NCI-H146 (cell line): ENCODE measurements around the gene POMT2.

Experiments
- DNase-seq: peaks from one replicate; lab custom pipeline; 2025; lab: John Stamatoyannopoulos, UW

The POMT2 gene

DNA sequence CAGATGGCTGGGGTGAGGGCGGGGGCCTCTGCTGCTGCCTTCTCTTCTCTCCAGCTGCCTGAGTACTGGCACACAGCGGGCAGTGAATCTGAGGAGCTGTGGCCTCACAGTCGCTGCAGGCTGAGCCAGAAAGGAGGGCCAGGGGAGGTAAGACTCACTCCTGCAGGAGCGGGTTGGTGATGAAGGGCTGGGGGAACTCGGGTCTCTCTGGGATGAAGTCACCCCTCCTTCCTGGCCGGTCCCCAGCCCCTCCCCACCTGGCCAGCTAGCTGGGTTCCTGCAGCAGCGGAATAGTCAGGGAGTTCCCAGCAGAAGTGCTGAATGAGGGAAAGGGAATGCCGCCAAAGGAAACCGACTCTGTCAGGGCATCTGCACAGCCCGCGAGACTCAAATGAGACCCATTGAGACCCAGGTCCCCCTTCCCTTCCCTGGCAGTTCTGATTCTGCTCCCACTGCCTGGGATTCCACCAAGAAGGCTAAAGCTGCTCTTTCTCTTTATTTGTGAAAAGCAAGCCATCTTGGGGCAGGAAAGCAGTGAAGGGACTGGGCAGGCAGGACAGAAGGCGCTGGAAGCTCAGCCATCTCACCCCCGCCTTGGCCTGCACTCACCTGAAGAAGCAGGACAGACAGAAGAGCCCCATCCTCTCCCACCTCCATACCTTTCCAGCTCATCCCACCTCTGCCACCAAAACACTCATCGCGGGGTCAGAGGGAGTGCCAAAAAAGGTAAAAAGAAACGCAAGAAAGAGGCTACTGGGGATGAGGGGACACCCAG is 54.9 kb downstream of the POMT2 start:
- DNase-seq = no peak

DNA sequence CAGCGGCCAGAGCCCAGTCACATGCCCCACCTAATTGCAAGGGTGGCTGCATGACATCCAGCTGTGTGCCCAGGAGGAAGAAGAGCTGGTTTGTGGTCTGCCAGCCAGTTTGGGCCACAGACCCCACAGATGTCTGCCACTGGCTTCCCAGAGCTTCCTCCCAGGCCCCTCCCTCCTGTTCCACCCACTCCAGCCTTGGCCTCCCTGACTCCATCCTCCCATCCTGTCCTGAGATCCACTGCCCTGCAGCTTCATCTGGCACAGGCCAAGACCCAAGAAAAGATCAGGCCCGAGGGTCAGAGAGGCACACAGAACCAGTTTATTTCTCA is 55.5 kb downstream of the POMT2 start:
- DNase-seq = no peak

DNA sequence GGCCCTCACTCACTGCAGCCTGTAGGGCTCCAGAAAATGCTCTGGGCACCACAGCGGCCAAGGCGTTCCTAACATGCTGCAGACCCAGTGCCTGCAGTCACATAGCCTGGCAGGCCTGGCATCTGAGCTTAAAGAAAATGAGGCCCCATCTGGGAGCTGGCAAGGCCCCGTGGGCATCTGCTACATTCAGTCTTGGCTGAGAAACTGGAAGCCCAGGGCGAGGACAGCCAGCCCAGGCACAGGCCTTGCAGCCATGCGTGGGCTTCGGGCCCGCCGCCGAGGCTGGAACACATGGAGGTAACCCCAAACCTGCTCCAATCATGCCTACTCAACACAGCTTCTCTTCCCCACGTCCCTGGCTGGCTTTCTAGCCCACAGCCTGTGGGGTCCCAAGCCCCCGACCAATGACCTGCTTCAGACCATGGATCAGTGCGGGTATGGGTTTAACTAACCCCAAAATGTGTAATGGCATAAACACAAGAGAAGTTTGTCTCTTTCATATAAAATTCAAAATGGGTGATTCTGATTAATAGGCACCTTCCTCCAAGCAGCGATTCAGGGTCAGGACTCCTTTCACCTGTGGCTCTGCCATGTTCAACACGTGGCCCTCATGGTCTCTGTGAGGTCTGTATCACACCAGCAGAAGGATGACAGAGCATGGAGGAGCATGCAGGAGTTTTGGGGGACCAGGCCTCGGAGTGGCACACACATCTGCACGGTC is 56.1 kb downstream of the POMT2 start:
- DNase-seq = no peak

DNA sequence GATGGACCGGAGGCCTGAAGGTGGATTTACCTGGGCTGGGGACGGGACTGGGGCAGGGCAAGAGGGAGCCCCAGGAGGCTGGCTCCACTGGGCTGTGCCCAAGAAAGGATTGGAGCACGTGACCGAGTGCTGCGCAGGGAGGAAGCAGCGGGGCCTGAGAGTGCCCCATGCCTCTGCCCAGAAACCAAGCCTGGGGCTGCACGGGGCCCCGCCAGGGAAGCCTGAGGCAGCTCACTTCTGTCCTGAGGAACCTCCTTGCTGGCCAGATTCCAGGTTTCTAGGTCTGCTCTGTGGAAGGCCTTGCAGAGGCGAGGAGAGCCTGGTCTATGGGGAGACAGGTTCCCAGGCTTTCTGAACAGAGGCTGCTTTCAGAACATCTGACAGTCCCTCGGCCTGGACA is 60.1 kb downstream of the POMT2 start:
- no peak for DNase-seq

DNA sequence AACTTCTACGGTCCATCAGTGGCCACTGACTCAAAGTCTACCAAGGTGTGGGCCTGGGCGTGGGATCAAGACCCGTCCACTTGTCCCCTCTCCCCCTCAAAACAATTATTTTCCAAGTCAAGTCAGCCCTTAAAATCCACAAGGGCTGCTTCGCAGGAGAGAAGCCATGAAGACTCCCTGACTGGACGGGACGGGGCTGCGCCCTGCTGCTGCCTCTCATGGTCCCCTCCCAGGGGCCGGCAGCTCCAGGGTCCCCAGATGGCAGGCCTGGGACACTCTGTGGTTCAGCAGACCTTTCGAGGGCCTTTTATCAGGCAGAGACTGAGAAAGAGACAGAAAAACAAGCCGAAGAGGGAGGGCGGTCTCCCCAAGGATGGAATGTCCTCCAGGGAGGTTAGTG is 60.5 kb downstream of the POMT2 start:
- no peak for DNase-seq

DNA sequence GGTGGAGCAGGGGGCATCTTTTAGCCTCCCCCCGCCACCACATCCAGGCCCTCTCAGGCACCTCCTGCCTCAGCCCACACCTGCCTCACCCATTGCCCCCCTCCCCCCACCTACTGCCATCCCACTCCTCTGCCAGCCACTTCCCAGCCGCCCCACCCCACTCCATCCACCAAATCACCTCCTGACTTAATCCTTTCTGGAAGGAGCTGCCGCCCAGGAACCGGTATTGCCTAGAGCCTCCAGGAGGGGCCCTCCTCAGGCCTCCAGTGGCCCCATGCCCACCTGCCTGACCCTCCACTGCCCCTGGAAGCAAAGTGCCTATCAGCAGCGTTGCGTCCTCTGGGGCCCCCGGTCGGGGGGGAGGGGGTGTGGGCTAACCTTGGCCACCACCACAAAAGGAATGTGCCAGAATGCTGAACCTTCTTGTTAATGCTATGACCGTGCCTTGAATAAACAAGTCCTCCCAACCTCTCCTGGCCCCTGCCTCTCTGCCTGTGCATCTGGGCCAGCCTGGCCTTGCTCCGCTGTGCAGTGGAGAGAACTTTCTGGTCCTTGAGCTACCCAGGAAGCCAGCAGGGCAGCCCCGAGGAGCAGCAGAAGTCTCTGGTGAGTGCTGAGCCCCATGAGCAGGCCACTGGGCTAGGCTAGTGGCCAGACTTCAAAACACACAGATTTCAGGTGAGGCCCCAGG is 61.5 kb downstream of the POMT2 start:
- no peak for DNase-seq

DNA sequence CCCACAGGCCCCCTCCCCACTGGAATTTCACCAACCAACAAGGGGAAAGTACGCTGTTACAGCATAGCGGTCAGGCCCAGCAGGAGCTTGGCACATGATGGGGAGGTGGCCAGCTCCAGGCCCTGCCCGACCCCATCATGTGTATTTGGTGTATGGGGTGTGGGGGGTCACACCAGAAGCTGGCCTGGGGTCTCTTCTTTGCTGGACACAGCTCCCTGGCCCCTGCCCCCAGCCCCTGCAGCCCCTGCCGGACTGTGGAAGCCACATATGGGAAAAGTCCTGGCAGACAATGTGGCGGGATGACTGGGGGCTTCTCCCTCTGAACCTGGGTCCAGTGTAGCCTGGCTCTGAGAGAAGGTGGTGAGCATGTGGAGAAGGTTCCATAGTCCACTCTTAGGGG is 62.1 kb downstream of the POMT2 start:
- DNase-seq = no peak

- DNase-seq = no peak
These were observed 63.0 kb downstream of the POMT2 start for GRCh38 chr14:77257700-77258099.

DNA sequence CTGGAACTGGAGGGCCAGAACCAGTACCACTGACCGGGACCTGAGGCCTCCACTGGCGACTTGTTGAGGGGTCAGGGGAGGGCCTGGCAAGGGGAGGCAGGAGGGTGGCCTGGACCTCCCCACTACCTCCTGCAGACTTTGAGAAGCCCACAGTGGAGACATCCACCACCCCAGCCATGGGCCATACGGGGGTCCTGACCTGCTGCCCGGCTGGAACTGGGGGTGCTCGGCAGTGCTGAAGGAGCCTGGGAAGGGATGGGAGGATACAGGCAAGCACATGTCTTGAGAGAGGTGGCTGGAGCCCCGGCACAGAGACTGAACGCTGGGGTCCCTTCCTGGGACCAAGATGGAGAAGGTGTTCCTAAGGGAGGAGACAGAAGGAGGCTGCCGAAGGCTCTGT is 64.0 kb downstream of the POMT2 start:
- DNase-seq = no peak

DNA sequence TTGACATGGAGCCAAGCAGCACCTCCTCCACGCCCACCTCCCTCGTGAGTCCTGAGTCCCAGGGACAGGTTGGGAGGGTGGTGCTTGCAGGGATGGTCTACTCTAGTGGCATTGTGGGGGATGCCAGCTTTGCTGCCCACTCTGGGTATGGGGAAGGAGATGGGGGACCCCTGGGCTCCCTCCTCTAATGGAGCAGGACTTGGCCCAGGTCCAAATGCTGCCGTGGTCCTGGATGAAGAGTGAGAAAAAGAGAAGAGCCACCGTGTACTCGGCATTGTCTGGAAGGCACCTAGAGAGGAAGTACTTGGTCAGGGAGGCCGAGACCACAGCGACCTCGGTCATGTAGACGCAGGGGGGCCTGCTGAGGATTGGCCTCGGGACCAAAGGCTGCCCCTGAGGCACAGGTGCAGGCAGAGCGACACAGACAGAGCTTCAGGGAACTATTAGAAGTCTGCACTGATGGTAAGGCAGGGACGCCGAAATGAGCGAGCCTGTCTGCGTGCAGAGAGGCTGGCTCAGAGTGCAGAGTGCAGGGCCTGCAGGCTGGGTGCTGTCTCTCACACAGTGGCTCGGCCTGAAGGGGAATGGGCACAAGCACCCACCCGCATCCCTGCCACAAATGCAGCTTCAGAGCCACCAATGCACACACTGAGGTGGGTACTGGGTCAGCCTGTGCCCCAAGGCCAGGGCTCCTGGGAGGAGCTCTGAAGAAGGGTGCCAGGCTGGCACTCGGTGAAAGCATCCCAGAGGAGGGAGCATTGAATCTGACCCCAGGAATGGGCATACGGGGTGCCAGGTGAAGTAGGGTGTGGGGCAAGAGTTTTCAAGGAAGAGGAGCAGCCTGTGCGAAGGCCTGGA is 67.1 kb downstream of the POMT2 start:
- DNase-seq = no peak

- no peak for DNase-seq
These were observed 68.8 kb downstream of the POMT2 start for GRCh38 chr14:77251870-77252269.

- no peak for DNase-seq
These were observed 69.8 kb downstream of the POMT2 start for GRCh38 chr14:77250927-77251326.

GRCh38 chr14:77249286-77249685 is 71.4 kb downstream of the POMT2 start:
- no peak for DNase-seq

DNA sequence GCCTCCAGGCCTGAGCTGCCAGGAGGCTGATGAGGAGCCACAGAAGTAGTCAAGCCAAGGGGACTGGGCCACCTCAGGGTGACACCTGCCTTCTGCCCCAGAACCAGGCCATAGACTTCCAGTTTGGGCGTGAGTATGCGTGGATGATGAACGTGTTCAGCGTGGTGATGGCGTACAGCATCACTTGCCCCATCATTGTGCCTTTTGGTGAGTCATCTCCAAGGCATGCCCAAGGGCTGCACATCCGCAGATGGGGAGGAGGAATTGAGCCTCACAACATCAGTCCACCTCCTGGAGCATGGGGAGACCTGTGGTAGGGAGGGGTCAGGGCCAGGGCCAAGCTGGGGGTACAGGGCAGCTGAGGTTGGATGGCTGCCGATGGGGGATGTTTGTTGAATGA is 72.0 kb downstream of the POMT2 start:
- no peak for DNase-seq

GRCh38 chr14:77246784-77247183 is 73.9 kb downstream of the POMT2 start:
- DNase-seq = no peak

- no peak for DNase-seq
These were observed 74.9 kb downstream of the POMT2 start for GRCh38 chr14:77245820-77246219.

DNA sequence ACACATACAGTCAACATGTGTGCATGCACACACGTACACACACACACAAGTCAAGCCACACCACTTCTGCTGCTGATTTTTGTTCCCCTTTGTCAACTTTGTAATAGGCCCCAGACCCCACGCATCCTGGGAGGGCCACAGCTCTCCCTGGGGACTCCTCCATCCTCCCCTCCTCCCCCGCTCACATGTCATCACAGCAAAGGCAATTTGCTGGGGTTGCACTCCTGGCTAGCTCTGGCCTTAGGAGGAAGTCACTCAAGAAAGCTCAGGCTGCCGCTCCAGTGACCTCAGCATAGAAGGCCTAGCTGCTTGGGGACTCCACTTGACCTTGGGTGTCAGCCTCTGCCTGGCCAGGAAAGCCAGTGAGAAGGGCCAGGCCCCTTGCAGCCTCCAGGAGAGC is 76.8 kb downstream of the POMT2 start:
- DNase-seq = no peak

DNA sequence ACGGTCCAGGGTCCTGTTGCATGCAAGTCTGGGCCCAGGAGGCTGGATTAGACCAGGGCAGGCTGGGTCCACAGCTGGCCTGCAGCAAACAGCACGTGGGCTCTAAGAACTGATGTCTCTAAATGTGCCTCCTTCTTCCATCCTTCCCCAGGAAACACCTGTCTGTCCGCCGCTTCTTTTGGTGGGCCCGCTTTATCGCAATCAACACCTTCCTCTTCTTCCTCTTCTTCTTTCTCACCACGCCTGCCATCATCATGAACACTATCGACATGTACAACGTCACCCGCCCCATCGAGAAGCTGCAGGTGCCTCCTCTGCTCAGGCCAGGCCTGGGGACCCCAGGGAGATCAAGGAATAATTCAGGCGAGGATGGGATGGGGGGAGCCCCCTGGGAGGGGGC is 77.9 kb downstream of the POMT2 start:
- DNase-seq = no peak

GRCh38 chr14:77241955-77242354 is 78.7 kb downstream of the POMT2 start:
- no peak for DNase-seq

DNA sequence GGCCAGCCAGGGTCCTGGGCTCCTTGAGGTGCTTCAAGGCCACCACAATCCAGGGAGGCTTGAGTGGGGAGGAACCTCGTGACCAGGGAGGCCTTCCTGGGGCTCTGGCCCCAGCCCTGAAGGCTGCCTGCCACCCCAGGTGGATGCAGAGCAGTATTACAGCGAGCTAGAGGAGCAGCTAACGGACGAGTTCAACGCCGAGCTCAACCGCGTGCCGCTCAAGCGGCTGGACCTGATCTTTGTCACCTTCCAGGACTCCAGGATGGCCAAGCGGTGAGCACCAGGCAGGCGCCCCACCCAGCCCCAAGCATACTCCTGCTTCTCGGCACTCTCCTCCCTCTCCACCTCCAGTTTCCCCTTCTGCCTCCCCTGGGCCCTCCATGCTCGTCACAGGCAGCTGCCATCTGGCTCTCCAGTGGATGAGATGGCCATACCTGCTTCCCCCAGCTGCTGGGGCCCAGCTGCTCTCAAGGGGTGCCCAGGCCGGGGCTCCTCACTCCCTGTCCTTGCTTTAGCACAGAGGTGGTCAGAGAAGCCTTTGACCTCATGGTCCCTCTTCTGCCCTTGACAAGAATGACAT is 80.3 kb downstream of the POMT2 start:
- no peak for DNase-seq

GRCh38 chr14:77239412-77239811 is 81.3 kb downstream of the POMT2 start:
- no peak for DNase-seq

DNA sequence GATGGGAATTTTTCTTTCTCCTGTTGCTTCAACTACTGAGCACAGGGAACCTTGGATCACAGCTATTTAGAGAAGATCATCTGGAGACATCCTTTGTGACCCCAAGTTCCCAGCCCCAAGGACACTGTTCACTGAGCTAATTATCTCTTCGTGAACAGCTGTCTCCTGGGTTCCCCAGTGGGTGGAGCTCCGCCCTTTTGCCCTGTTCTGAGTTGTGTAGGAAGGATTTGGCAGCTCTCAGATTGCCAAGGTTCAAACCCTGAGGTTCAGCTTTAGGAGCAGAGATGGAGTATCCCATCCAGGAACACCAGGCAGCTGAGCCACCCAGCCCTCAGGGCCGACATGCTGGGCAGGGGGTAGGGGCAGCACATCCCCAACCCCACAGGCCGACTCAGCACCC is 81.7 kb downstream of the POMT2 start:
- DNase-seq = no peak
